IPS DF 4.7 (cell line): ENCODE data around the gene MYO1E.
"Not testable (repeated sequence)": the region's sequence is repeated elsewhere in the genome, so short reads cannot be mapped to it uniquely, and the experiment has no call there.

Experiments
- DNase-seq: peaks from one replicate; pipeline ENCODE4 v3.0.0-alpha.2; 2013; ENCODE audit warnings: low spot score; ENCODE audit errors: extremely low read depth

The MYO1E gene

GRCh38 chr15:59387196-59387878 is 14.7 kb upstream of the MYO1E start:
- not testable (repeated sequence) for DNase-seq

GRCh38 chr15:59385171-59385570 is 12.5 kb upstream of the MYO1E start:
- no peak for DNase-seq

- no peak for DNase-seq
These were observed 11.8 kb upstream of the MYO1E start for GRCh38 chr15:59384507-59384906.

GRCh38 chr15:59380902-59381610 is 8.4 kb upstream of the MYO1E start:
- DNase-seq: no peak

- DNase-seq: no peak
These were observed 6.9 kb upstream of the MYO1E start for GRCh38 chr15:59379531-59379930.

GRCh38 chr15:59378855-59379254 is 6.2 kb upstream of the MYO1E start:
- DNase-seq: no peak

- DNase-seq: no peak
These were observed 5.3 kb upstream of the MYO1E start for GRCh38 chr15:59377924-59378323.

- DNase-seq: no peak
These were observed 4.1 kb upstream of the MYO1E start for GRCh38 chr15:59376733-59377132.

GRCh38 chr15:59373215-59373614 is 544 bp upstream of the MYO1E start:
- DNase-seq: no peak

- no peak for DNase-seq
These were observed 966 bp downstream of the MYO1E start for GRCh38 chr15:59371458-59372351.

GRCh38 chr15:59369597-59369996 is 3.1 kb downstream of the MYO1E start:
- no peak for DNase-seq

- DNase-seq: no peak
These were observed 5.6 kb downstream of the MYO1E start for GRCh38 chr15:59367022-59367451.

- DNase-seq: no peak
These were observed 6.2 kb downstream of the MYO1E start for GRCh38 chr15:59366333-59367021.

- DNase-seq: no peak
These were observed 8.4 kb downstream of the MYO1E start for GRCh38 chr15:59364248-59364647.

GRCh38 chr15:59362331-59362730 is 10.3 kb downstream of the MYO1E start:
- no peak for DNase-seq

- DNase-seq: no peak
These were observed 11.8 kb downstream of the MYO1E start for GRCh38 chr15:59360896-59361295.

GRCh38 chr15:59360305-59360704 is 12.4 kb downstream of the MYO1E start:
- DNase-seq: no peak

- no peak for DNase-seq
These were observed 16.9 kb downstream of the MYO1E start for GRCh38 chr15:59355730-59356129.

- peak; percentile 66 for DNase-seq
These were observed 18.1 kb downstream of the MYO1E start for GRCh38 chr15:59354417-59355031.

GRCh38 chr15:59353994-59354416 is 18.7 kb downstream of the MYO1E start:
- peak; percentile 89 for DNase-seq

- no peak for DNase-seq
These were observed 20.0 kb downstream of the MYO1E start for GRCh38 chr15:59352683-59353082.
